ENCODE results near the gene AMACR. TPM values are rescaled to one million over a fixed set of nuclear protein-coding genes. Genes with fewer than 3 reads are reported as not detected.

Gene AMACR
- total RNA-seq, 1 donor from 2014 or later, result 6.0 TPM

- no peak for TF ChIP-seq CTCF (IDR thresholded peaks at IDR 0.05)
- peaks cover 37% of the 10 kb centered on the region for H3K36me3 Mint-ChIP-seq (ENCODE audit: low read depth)
- intact Hi-C loops (cut with micrococcal nuclease), result no loop called here
- no peaks in the 10 kb centered on the region for H3K27me3 Mint-ChIP-seq
- no peaks in the 10 kb centered on the region for H3K9me3 Mint-ChIP-seq
- DNase-seq (no peak), ATAC-seq (ENCODE audit: low read depth) (no peak)
- H3K4me1 Mint-ChIP-seq, result no peaks in the 10 kb centered on the region
- ChIA-PET CTCF (no interaction called here), POLR2A (no interaction called here)
- no peak overlapping the region for H3K4me3 Mint-ChIP-seq
- no peak overlapping the region for H3K27ac Mint-ChIP-seq
Measured at GRCh38 chr5:33992864-33993263, 15.0 kb downstream of the AMACR start.

- Mint-ChIP-seq H3K27ac (no peak overlapping the region), H3K4me3 (no peak overlapping the region), H3K36me3 (ENCODE audit: low read depth) (peaks cover 24% of the 10 kb centered on the region), H3K27me3 (no peaks in the 10 kb centered on the region), H3K4me1 (no peaks in the 10 kb centered on the region), H3K9me3 (no peaks in the 10 kb centered on the region)
- ATAC-seq (ENCODE audit: low read depth), result no peak
- intact Hi-C loops (cut with micrococcal nuclease), result no loop called here
- no peak for DNase-seq
- TF ChIP-seq CTCF (IDR thresholded peaks at IDR 0.05), result no peak
- ChIA-PET POLR2A (no interaction called here), CTCF (no interaction called here)
Measured at GRCh38 chr5:33985447-33985846, 22.4 kb downstream of the AMACR start.

GRCh38 chr5:33984671-33985124, 23.2 kb downstream of the AMACR start, which contains the start of gene SLC45A2:
TSS of gene SLC45A2 (minus strand) at chr5:33984693. CDS start at chr5:33984583, 110 bp downstream.
- CTCF ChIA-PET, result no interaction called here
- ATAC-seq (ENCODE audit: low read depth) (no peak), DNase-seq (no peak)
- no peak within 1 kb of the TSS for H3K4me3 Mint-ChIP-seq
- POLR2A ChIA-PET, result no interaction called here
- intact Hi-C loops (cut with micrococcal nuclease), result no loop called here
- no peaks in the 10 kb centered on the region for H3K27me3 Mint-ChIP-seq
- no peaks in the 10 kb centered on the region for H3K4me1 Mint-ChIP-seq
- peaks cover 24% of the 10 kb centered on the region for H3K36me3 Mint-ChIP-seq (ENCODE audit: low read depth)
- no peaks in the 10 kb centered on the region for H3K9me3 Mint-ChIP-seq
- no peak within 1 kb of the TSS for H3K27ac Mint-ChIP-seq
- TF ChIP-seq CTCF (IDR thresholded peaks at IDR 0.05), result no peak

GRCh38 chr5:33984178-33984577, 23.7 kb downstream of the AMACR start:
- Mint-ChIP-seq H3K36me3 (ENCODE audit: low read depth) (peaks cover 21% of the 10 kb centered on the region), H3K27me3 (no peaks in the 10 kb centered on the region), H3K9me3 (no peaks in the 10 kb centered on the region), H3K4me1 (no peaks in the 10 kb centered on the region), H3K27ac (no peak overlapping the region), H3K4me3 (no peak overlapping the region)
- intact Hi-C loops (cut with micrococcal nuclease), result no loop called here
- no peak for DNase-seq
- no peak for TF ChIP-seq CTCF (IDR thresholded peaks at IDR 0.05)
- ChIA-PET POLR2A (no interaction called here), CTCF (no interaction called here)
- ATAC-seq (ENCODE audit: low read depth), result no peak

GRCh38 chr5:33981408-33982162, 26.3 kb downstream of the AMACR start:
- no peak for TF ChIP-seq CTCF (IDR thresholded peaks at IDR 0.05)
- intact Hi-C loops (cut with micrococcal nuclease), result no loop called here
- POLR2A ChIA-PET, result no interaction called here
- no peaks in the 10 kb centered on the region for H3K36me3 Mint-ChIP-seq (ENCODE audit: low read depth)
- CTCF ChIA-PET, result interaction anchor here (1.6 kb wide), 1 partner anchor 13 kb away, joined by 4 read pairs; no protein-coding TSS in a partner anchor
- ATAC-seq (ENCODE audit: low read depth) (no peak), DNase-seq (no peak)
- no peaks in the 10 kb centered on the region for H3K4me1 Mint-ChIP-seq
- H3K27ac Mint-ChIP-seq, result no peak overlapping the region
- H3K4me3 Mint-ChIP-seq, result no peak overlapping the region
- H3K9me3 Mint-ChIP-seq, result no peaks in the 10 kb centered on the region
- H3K27me3 Mint-ChIP-seq, result no peaks in the 10 kb centered on the region

All from activated B cell treated with CpG ODN at 0.5 μM for 24 hours (primary cell).